A549 treated with Mapracorat at 1 μM for 4 hours (cell line): ENCODE results near the gene GCNA. TPM values are rescaled to one million over a fixed set of nuclear protein-coding genes. Genes with fewer than 3 reads are reported as not detected.

Experiments
- total RNA-seq: library from RNA; stranded (reverse); fragments of 200-300 nt; extraction: Qiagen RNA extraction; gene quantifications from 5 replicates; pipeline ENCODE4 v1.2.3, GENCODE V29; 2022

Gene GCNA, protein sequence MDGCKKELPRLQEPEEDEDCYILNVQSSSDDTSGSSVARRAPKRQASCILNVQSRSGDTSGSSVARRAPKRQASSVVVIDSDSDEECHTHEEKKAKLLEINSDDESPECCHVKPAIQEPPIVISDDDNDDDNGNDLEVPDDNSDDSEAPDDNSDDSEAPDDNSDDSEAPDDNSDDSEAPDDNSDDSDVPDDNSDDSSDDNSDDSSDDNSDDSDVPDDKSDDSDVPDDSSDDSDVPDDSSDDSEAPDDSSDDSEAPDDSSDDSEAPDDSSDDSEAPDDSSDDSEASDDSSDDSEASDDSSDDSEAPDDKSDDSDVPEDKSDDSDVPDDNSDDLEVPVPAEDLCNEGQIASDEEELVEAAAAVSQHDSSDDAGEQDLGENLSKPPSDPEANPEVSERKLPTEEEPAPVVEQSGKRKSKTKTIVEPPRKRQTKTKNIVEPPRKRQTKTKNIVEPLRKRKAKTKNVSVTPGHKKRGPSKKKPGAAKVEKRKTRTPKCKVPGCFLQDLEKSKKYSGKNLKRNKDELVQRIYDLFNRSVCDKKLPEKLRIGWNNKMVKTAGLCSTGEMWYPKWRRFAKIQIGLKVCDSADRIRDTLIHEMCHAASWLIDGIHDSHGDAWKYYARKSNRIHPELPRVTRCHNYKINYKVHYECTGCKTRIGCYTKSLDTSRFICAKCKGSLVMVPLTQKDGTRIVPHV
- 1.6 to 1.9 TPM (median 1.8 TPM) in 5 replicates for total RNA-seq

DNA sequence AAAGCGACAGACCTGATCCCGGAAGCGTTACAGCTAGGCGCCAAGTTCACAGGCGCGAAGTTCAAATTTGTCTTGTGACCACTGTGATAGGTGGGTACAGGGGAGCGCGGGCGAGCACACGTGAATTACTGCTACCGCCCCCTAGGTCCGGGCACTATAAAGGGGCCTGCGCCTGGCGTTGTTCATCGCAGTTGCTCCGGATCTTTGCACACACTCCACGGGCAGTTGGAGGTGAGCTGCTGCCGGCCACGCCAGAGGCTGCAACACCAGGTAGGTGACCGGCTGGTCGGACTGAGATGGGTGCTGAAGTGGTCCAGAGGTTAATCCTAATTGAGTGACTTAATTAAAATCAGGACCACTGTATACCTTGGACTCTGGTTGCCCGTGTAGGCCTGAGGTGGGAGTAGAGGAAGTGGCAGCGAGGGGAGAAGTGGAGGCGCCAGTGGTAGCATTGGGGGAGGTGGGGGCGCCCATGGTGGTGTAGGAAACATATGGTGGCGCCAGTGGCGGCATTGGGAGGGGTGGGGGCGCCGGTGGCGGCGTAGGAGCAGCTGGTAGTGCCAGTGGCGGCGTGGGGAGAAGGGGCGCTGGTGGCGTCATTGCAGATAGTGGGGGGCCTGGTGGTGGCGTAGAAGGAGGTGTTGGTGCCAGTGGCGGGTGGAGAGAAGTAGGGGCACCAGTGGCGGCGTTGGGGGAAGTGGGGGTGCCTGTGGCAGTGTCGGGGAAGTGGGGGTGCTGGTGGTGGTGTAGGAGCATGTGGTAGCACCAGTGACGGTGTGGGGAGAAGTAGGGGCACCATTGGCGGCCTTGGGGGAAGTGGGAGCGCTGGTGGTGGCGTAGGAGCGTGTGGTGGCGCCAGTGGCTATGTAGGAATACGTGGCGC lies at the start of gene GCNA:
Gene GCNA, plus strand, starts transcription at position 185 of the 883 bp plus-strand sequence. CDS start 2,385 bp downstream, outside the sequence.

DNA sequence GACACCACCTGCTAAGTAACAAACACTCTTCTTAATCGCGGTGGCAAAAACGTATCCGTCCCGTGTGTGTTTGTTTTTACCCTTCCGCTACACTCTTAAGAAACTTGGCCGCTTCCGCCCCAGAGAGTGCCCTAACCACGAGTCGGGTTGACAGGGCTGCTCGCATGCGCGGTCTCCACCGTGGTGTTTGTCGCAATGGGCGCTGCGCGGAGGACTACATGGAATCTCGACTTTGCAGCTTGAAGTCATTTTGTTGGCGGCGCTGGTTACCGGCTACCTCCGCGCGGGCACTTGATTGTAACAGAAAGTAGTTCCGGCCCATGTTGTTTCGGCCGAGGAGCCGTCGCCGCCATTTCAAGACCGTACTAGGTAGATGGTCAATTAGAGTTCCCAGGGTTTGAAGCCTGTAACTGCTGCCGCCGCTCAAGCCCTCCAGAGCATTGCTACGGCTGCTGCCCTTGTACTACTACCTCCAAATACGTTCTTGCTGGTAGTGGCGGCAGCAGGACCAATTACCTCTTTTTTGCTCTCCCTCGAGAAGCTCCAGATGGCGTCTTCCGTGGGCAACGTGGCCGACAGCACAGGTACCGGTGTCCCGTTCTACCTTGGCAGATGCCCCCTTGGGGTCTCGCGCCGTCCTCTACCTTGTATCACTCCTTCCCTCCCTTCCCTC lies 45.3 kb upstream of the GCNA start, which contains the start of gene OGT:
Gene OGT, plus strand, starts transcription at position 352 of the 673 bp plus-strand sequence. Its CDS starts 196 bp downstream, at position 548.

DNA sequence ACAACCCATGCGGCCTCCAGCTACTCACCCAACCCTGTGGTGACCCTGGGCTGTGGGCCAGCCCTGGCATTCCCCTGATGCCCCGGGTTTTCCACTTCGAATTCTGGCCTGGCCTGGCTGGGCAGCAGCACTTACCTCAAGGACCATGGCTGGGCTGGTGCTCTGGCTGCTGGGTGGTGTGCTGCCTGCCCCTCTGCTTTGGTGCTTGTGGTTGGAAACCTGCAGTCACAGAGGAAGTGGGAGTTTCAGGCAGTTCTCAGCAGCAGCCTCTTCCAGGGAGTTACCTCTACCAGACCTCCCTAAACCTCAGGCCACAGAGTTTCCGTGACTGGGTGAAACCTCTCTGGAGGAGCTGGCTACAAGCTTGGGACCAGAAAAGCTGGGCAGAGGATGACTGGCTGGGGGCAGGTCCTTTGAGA lies 40.1 kb downstream of the GCNA start, which contains the start of gene CXCR3:
Gene CXCR3, minus strand, starts transcription at position 209 of the 419 bp plus-strand sequence. Its CDS starts 62 bp downstream, at position 147.

Other genes starting within 250 kb of the GCNA start
- gene TAF1, start 212.1 kb upstream of the GCNA start, total RNA-seq, result 12.1 to 17.1 TPM (median 16.0 TPM) in 5 replicates
- gene OGT, start 45.3 kb upstream of the GCNA start, total RNA-seq, result 29.6 to 43.9 TPM (median 35.5 TPM) in 5 replicates
- 0.10 to 0.24 TPM (median 0.16 TPM) in 4 of 5 replicates, not detected in the other for gene CXCR3, start 40.1 kb downstream of the GCNA start, total RNA-seq
- not detected in 5 replicates for gene CXorf49, start 139.8 kb downstream of the GCNA start, total RNA-seq
- gene CXorf49B, start 184.9 kb downstream of the GCNA start, total RNA-seq, result not detected in 5 replicates